Smooth muscle cell (in vitro differentiated cells): ENCODE results near the gene ACER1. TPM values are rescaled to one million over a fixed set of nuclear protein-coding genes. Genes with fewer than 3 reads are reported as not detected.

Source experiments
- DNase-seq: peaks from one replicate; lab custom pipeline; 2025; ENCODE audit not compliant: unreplicated experiment; lab: John Stamatoyannopoulos, UW
- H2AFZ ChIP-seq: fragments of 200-600 bp; sonication (generic); 2 replicates; pipeline ENCODE4 v1.6.0; 2016; ENCODE audit warnings: antibody characterized with exemption, low read depth, mild to moderate bottlenecking
- H3F3A ChIP-seq: fragments of 200-600 bp; sonication (generic); 2 replicates; pipeline ENCODE4 v1.6.0; 2017; ENCODE audit warnings: antibody characterized with exemption, low read depth
- H3K27ac ChIP-seq: fragments of 200-600 bp; sonication (generic); 2 replicates; pipeline ENCODE4 v1.5.1; 2016; ENCODE audit warnings: low read depth, mild to moderate bottlenecking
- H3K27me3 ChIP-seq: fragments of 200-600 bp; sonication (generic); 2 replicates; pipeline ENCODE4 v1.6.1; 2016; ENCODE audit warnings: low read depth, mild to moderate bottlenecking
- H3K36me3 ChIP-seq: fragments of 200-600 bp; sonication (generic); 2 replicates; pipeline ENCODE4 v1.5.1; 2016; ENCODE audit warnings: low read depth
- H3K4me1 ChIP-seq: fragments of 200-600 bp; sonication (generic); 2 replicates; pipeline ENCODE4 v1.5.1; 2016; ENCODE audit warnings: low read depth
- H3K4me2 ChIP-seq: fragments of 200-600 bp; sonication (generic); 2 replicates; pipeline ENCODE4 v1.6.0; 2016; ENCODE audit warnings: mild to moderate bottlenecking
- H3K4me3 ChIP-seq: fragments of 200-600 bp; sonication (generic); 2 replicates; pipeline ENCODE4 v1.5.1; 2016; ENCODE audit warnings: mild to moderate bottlenecking
- H3K79me2 ChIP-seq: fragments of 200-600 bp; sonication (generic); 2 replicates; pipeline ENCODE4 v1.6.0; 2016; ENCODE audit warnings: low read depth, mild to moderate bottlenecking
- H3K9ac ChIP-seq: fragments of 200-600 bp; sonication (generic); 2 replicates; pipeline ENCODE4 v1.6.0; 2016; ENCODE audit warnings: low read depth
- H3K9me3 ChIP-seq: fragments of 200-600 bp; sonication (generic); replicated peaks from 2 replicates; pipeline ENCODE4 v1.5.1; 2016; ENCODE audit warnings: low read depth
- H4K20me1 ChIP-seq: fragments of 200-600 bp; sonication (generic); 2 replicates; pipeline ENCODE4 v1.6.0; 2016; ENCODE audit warnings: low read depth
- CTCF ChIP-seq: fragments of 200-600 bp; sonication (generic); IDR thresholded peaks from 2 replicates; pipeline ENCODE4 v1.5.1; 2017; ENCODE audit warnings: borderline replicate concordance, mild to moderate bottlenecking, antibody characterized with exemption; ENCODE audit not compliant: insufficient read depth, poor library complexity, severe bottlenecking
- WGBS: methylation state at CpG from one replicate; pipeline ENCODE4 v1.1.7; 2016; ENCODE audit warnings: low lambda C conversion rate; 5-methylcytosine and 5-hydroxymethylcytosine counted together
- polyA plus RNA-seq: library from polyadenylated mRNA; unstranded; fragments of >200 nt; fragmentation: Nextera tagmentation; extraction: Ambion mirVana; gene quantifications from 2 replicates; pipeline ENCODE4 v1.2.1, GENCODE V29; 2016
- total RNA-seq: library from RNA; depleted of rRNA; stranded (reverse); fragments of >200 nt; gene quantifications from 2 replicates; pipeline ENCODE4 v1.2.3, GENCODE V29; 2014

Gene ACER1
- total and polyA plus RNA-seq, 2 experiments from 2014 or later: not detected

GRCh38 chr19:6267552-6268381 lies 65.6 kb downstream of the ACER1 start:
- H3F3A ChIP-seq: peaks cover 11% of the 10 kb centered on the region
- H4K20me1 ChIP-seq: peaks cover 95% of the 10 kb centered on the region
- peaks cover 88% of the 10 kb centered on the region for H3K79me2 ChIP-seq
- H3K4me1 ChIP-seq: peaks cover 11% of the 10 kb centered on the region
- H3K27ac ChIP-seq: peak overlapping the region; percentile 62
- H3K27me3 ChIP-seq: no peaks in the 10 kb centered on the region
- H3K36me3 ChIP-seq: no peaks in the 10 kb centered on the region
- no peak overlapping the region for H2AFZ ChIP-seq
- H3K9me3 ChIP-seq: no peaks in the 10 kb centered on the region
- no peak overlapping the region for H3K9ac ChIP-seq
- no peak for DNase-seq
- whole genome bisulfite sequencing: 82% methylated on average over 17 of the region's 17 CpGs
- no peak overlapping the region for H3K4me2 ChIP-seq
- H3K4me3 ChIP-seq: no peak overlapping the region
- TF ChIP-seq CTCF: no peak

GRCh38 chr19:6264803-6265202 lies 68.6 kb downstream of the ACER1 start:
- Histone ChIP-seq H4K20me1 (peaks cover 96% of the 10 kb centered on the region), H3K36me3 (no peaks in the 10 kb centered on the region), H3K4me1 (no peaks in the 10 kb centered on the region), H3K9ac (no peak overlapping the region), H3K27ac (no peak overlapping the region), H3F3A (no peaks in the 10 kb centered on the region), H3K4me2 (no peak overlapping the region), H3K27me3 (no peaks in the 10 kb centered on the region), H2AFZ (no peak overlapping the region), H3K79me2 (peaks cover 87% of the 10 kb centered on the region), H3K4me3 (no peak overlapping the region), H3K9me3 (no peaks in the 10 kb centered on the region)
- DNase-seq: no peak
- TF ChIP-seq CTCF: no peak
- WGBS: 94% methylated on average over 4 of the region's 4 CpGs

GRCh38 chr19:6263735-6264444 lies 69.5 kb downstream of the ACER1 start:
- Histone ChIP-seq H3K79me2 (peaks cover 87% of the 10 kb centered on the region), H3F3A (no peaks in the 10 kb centered on the region), H3K27ac (peak overlapping the region; percentile 24), H3K9ac (no peak overlapping the region), H3K9me3 (no peaks in the 10 kb centered on the region), H2AFZ (no peak overlapping the region), H3K4me1 (no peaks in the 10 kb centered on the region), H3K4me2 (no peak overlapping the region), H3K36me3 (no peaks in the 10 kb centered on the region), H3K27me3 (no peaks in the 10 kb centered on the region), H4K20me1 (peaks cover 96% of the 10 kb centered on the region), H3K4me3 (no peak overlapping the region)
- TF ChIP-seq CTCF: no peak
- no peak for DNase-seq
- WGBS: 81% methylated on average over 18 of the region's 18 CpGs
